SU-DHL-6 (cell line): ENCODE measurements around the gene WDR41.

Source experiments
- EZH2phosphoT487 ChIP-seq: fragments of 200-600 bp; sonication (generic), shearing (Covaris generic); conservative IDR thresholded peaks from 2 replicates; pipeline ENCODE4 v1.6.1; 2018; ENCODE audit warnings: mild to moderate bottlenecking, antibody characterized with exemption, low read length, moderate library complexity, mixed read lengths
- TF ChIP-seq, protein P1 (sequence below): fragments of 200-600 bp; sonication (generic); IDR thresholded peaks from one replicate; pipeline ENCODE4 v1.5.1; 2017; ENCODE audit warnings: antibody characterized with exemption, mild to moderate bottlenecking, low read length, moderate library complexity; ENCODE audit not compliant: insufficient read depth, poor library complexity, severe bottlenecking

DNA sequence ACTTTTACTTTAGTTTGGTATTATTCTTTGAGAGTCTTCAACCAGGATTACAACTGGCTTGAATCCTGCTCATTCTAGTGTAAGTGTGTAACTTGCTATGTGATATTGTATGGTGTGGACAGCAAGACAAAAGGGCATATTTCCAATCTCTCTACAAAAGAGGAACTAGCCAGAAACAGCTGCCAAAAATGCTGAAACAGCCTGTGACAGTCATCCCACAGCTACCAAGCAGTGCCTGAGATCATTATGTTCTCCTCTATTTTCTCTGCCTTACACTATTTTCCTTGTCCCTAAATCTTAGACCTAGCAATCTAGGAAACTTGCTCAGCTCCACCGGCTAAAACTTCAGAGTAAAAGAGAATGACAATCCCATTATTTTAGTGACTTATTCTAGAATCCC lies 42.8 kb downstream of the WDR41 start:
- TF ChIP-seq, protein P1, sequence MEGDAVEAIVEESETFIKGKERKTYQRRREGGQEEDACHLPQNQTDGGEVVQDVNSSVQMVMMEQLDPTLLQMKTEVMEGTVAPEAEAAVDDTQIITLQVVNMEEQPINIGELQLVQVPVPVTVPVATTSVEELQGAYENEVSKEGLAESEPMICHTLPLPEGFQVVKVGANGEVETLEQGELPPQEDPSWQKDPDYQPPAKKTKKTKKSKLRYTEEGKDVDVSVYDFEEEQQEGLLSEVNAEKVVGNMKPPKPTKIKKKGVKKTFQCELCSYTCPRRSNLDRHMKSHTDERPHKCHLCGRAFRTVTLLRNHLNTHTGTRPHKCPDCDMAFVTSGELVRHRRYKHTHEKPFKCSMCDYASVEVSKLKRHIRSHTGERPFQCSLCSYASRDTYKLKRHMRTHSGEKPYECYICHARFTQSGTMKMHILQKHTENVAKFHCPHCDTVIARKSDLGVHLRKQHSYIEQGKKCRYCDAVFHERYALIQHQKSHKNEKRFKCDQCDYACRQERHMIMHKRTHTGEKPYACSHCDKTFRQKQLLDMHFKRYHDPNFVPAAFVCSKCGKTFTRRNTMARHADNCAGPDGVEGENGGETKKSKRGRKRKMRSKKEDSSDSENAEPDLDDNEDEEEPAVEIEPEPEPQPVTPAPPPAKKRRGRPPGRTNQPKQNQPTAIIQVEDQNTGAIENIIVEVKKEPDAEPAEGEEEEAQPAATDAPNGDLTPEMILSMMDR, result no peak
- TF ChIP-seq EZH2phosphoT487, result no peak
